Right lobe of liver (tissue), 6 donors: ENCODE data around the gene SWI5. TPM values are rescaled to one million over a fixed set of nuclear protein-coding genes. Genes with fewer than 3 reads are reported as not detected.

Experiments
- ATAC-seq, 4 donors: fragments of 200-7000 bp; cut with Tn5 transposase; one replicate each; pipeline ENCODE4 v1.9.1; 2020; ENCODE audit warnings: mild to moderate bottlenecking in 4 of 4, moderate library complexity in 4 of 4
- DNase-seq, 3 donors: peaks; one replicate each; pipeline ENCODE4 v3.0.0-alpha.2; 2020
- H3K27ac ChIP-seq, 3 donors: fragments of 200-600 bp; one replicate each; pipeline ENCODE4 v1.8.0; 2022
- H3K27me3 ChIP-seq, 2 donors: fragments of 200-600 bp; one replicate each; pipeline ENCODE4 v1.8.0; 2022
- H3K36me3 ChIP-seq, 4 donors: fragments of 200-600 bp; sonication (generic) in 1 of 4; one replicate each; pipeline versions ENCODE4 v1.5.1 to v1.8.0; 2017 to 2022; ENCODE audit warnings: control low read depth in 1 of 4
- H3K4me1 ChIP-seq, 4 donors: fragments of 200-600 bp; sonication (generic) in 1 of 4; one replicate each; pipeline versions ENCODE4 v1.5.1 to v1.8.0; 2017 to 2022; ENCODE audit warnings: control low read depth in 1 of 4
- H3K4me3 ChIP-seq, 3 donors: fragments of 200-600 bp; one replicate each; pipeline ENCODE4 v1.8.0; 2022
- H3K9me3 ChIP-seq, 4 donors: fragments of 200-600 bp; sonication (generic) in 1 of 4; one replicate each; pipeline versions ENCODE4 v1.5.1 to v1.8.0; 2017 to 2022; ENCODE audit warnings: control low read depth in 1 of 4
- CTCF ChIP-seq, 4 donors: fragments of 200-600 bp in 3 of 4; fragments of 450-650 bp in 1 of 4; IDR thresholded peaks; one replicate each; pipeline versions ENCODE4 v1.5.1 to v1.8.0; 2016 to 2022; ENCODE audit warnings: antibody characterized with exemption in 4 of 4, mild to moderate bottlenecking in 2 of 4
- POLR2A ChIP-seq: fragments of 450-650 bp; IDR thresholded peaks from one replicate; pipeline ENCODE4 v1.6.1; 2017; ENCODE audit warnings: antibody characterized with exemption, mild to moderate bottlenecking
- WGBS: methylation state at CpG from one replicate; pipeline ENCODE4 v1.1.6; 2018; ENCODE audit warnings: low coverage, low lambda C conversion rate; ENCODE audit not compliant: insufficient coverage; ENCODE audit errors: missing lambda C conversion rate; 5-methylcytosine and 5-hydroxymethylcytosine counted together
- intact Hi-C, 2 donors: fragments of 100-400 bp; cut with DNase I; formaldehyde crosslinking; loops; one replicate each; pipeline versions ENCODE4 v1.11.2 to v1.14.1; 2022
- total RNA-seq, 6 experiments: library from RNA; depleted of rRNA in 2 of 6; stranded (reverse); fragments of >200 nt in 2 of 6; fragmentation: NEBNext Ultra II Directional in 3 of 6; extraction: Animal tissue kit (Norgen Biotek cat#: 25700) in 3 of 6; gene quantifications; one replicate each; pipeline versions ENCODE4 v1.1.0 to v1.2.4, GENCODE V29; 2016 to 2023
- donor health status: DM: no; HTN: yes; CAD: no.
- donor health status: DM: no; HTN: no; CAD: no.
- donor health status: DM: no; HTN: no; CAD: no.
- donor health status: DM: no; HTN: yes; CAD: no.
- donor health status: DM: no; HTN: yes; CAD: no.

Gene SWI5
- total RNA-seq, 6 experiments from 2014 or later: 10.8 to 17.3 (median 14.3) TPM

GRCh38 chr9:128232528-128233428 is 43.3 kb upstream of the SWI5 start:
- peak in 1 of 4 donors; percentile 37 for ATAC-seq
- Histone ChIP-seq H3K4me1 (no peaks in the 10 kb centered on the region), H3K36me3 (no peaks in the 10 kb centered on the region), H3K27me3 (no peaks in the 10 kb centered on the region), H3K27ac (no peak overlapping the region), H3K9me3 (no peaks in the 10 kb centered on the region), H3K4me3 (no peak overlapping the region)
- DNase-seq: no peak
- intact Hi-C loops: no loop called here
- 46% methylated on average over 3 of the region's 22 CpGs for WGBS
- TF ChIP-seq POLR2A: no peak
- no peak for TF ChIP-seq CTCF (IDR thresholded peaks at IDR 0.05)

GRCh38 chr9:128233817-128234406 is 42.2 kb upstream of the SWI5 start:
- ATAC-seq (peak in 1 of 4 donors; percentile 21), DNase-seq (no peak)
- no peaks in the 10 kb centered on the region for H3K36me3 ChIP-seq
- intact Hi-C loops: no loop called here
- no peaks in the 10 kb centered on the region for H3K4me1 ChIP-seq
- no peak for TF ChIP-seq CTCF (IDR thresholded peaks at IDR 0.05)
- TF ChIP-seq POLR2A: no peak
- no peak overlapping the region for H3K27ac ChIP-seq
- no peaks in the 10 kb centered on the region for H3K27me3 ChIP-seq
- WGBS: 71% methylated on average over 2 of the region's 28 CpGs
- no peaks in the 10 kb centered on the region for H3K9me3 ChIP-seq
- no peak overlapping the region for H3K4me3 ChIP-seq

- H3K27ac ChIP-seq: no peak overlapping the region
- no peak for DNase-seq
- H3K4me3 ChIP-seq: no peak overlapping the region
- H3K27me3 ChIP-seq: no peaks in the 10 kb centered on the region
- intact Hi-C loops: no loop called here
- H3K9me3 ChIP-seq: no peaks in the 10 kb centered on the region
- no peak for ATAC-seq
- WGBS: 88% methylated on average over 2 of the region's 4 CpGs
- no peak for TF ChIP-seq CTCF (IDR thresholded peaks at IDR 0.05)
- TF ChIP-seq POLR2A: no peak
- H3K36me3 ChIP-seq: no peaks in the 10 kb centered on the region
- H3K4me1 ChIP-seq: no peaks in the 10 kb centered on the region
These were observed 34.0 kb upstream of the SWI5 start for GRCh38 chr9:128242124-128242523.

- 100% methylated on average over 1 of the region's 7 CpGs for WGBS
- H3K27ac ChIP-seq: no peak overlapping the region
These were observed 33.3 kb upstream of the SWI5 start for GRCh38 chr9:128242828-128243214.

More at GRCh38 chr9:128242828-128243214, 33.3 kb upstream of the SWI5 start:
- ATAC-seq (no peak), DNase-seq (no peak)
- no peaks in the 10 kb centered on the region for H3K4me1 ChIP-seq
- no peaks in the 10 kb centered on the region for H3K36me3 ChIP-seq
- intact Hi-C loops: no loop called here
- no peak overlapping the region for H3K4me3 ChIP-seq
- no peak for TF ChIP-seq CTCF (IDR thresholded peaks at IDR 0.05)
- no peak for TF ChIP-seq POLR2A
- no peaks in the 10 kb centered on the region for H3K27me3 ChIP-seq
- no peaks in the 10 kb centered on the region for H3K9me3 ChIP-seq
